PFSK-1 (cell line): ENCODE data around the gene PXN.

Source experiments
- POLR2AphosphoS5 ChIP-seq: IDR thresholded peaks from 2 replicates; pipeline ENCODE4 v1.6.1; 2012; ENCODE audit warnings: low read depth, mild to moderate bottlenecking, control low read depth, low read length, moderate library complexity
- SIN3A ChIP-seq: IDR thresholded peaks from 2 replicates; pipeline ENCODE4 v1.6.1; 2012; ENCODE audit warnings: mild to moderate bottlenecking, low read length, moderate library complexity, borderline replicate concordance; ENCODE audit not compliant: insufficient read depth

DNA sequence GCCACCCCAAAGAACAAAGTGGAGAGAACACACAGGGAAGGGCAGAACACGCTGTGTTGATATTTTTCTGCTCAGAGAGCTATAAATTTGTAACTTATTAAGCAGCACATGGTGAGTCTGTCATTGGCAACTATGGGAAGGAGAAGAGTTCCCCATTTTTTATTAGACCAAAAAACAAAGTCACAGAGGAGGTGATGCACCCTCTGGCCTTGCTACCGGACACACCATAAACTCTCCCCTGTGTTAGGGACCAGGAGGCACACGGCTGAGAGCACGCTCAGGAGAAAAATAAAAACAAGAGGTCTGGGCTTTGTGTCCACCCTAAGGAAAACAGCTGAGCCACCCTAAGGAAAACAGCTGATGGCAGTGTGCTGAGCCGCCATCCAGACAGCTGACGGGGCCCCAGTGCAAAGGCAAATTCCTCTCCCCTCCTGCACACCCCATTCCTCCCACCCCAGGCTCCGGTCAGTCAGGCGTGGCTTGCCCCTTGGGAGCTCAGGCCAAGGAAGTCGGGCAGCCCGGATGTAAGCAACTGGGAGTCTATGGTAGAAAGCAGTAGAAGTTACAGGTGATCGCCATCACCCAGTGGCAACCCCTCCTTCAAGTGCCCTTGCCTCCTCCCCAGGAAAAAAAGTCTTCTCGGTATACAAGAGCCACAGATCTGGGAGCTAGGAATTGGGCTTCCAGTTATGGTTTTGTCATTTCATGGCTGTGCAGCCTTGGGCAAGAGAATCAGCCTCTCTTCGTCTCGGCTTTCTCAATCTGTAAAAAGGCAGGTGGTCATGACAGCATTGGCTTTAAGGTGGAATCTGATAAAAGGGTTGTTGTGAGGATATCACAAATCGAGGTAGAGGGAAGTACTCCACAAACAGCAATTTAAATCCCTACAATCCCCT, 2.4 kb downstream of the PXN start:
- TF ChIP-seq POLR2AphosphoS5 (no peak), SIN3A (no peak)
